ENCODE results near the gene CGB3. TPM values are rescaled to one million over a fixed set of nuclear protein-coding genes. Genes with fewer than 3 reads are reported as not detected.
"Not testable (repeated sequence)": the region's sequence is repeated elsewhere in the genome, so short reads cannot be mapped to it uniquely, and the experiment has no call there.

The CGB3 gene
- total RNA-seq, 1 donor from 2014 or later: not detected

GRCh38 chr19:49019242-49019932, 4.7 kb downstream of the CGB3 start:
- ATAC-seq (ENCODE audit: poor library complexity): peak; percentile 81
- peak; percentile 86 for DNase-seq
- intact Hi-C loops (cut with DNase I): no loop called here

- DNase-seq: peak; percentile 58
- intact Hi-C loops (cut with DNase I): not testable (repeated sequence)
- ATAC-seq (ENCODE audit: poor library complexity): peak; percentile 36
Observed at GRCh38 chr19:49018388-49019241, 5.5 kb downstream of the CGB3 start.

- ATAC-seq (ENCODE audit: poor library complexity): peak; percentile 73
- intact Hi-C loops (cut with DNase I): no loop called here
- peak; percentile 63 for DNase-seq
Observed at GRCh38 chr19:49017666-49018351, 6.3 kb downstream of the CGB3 start.

GRCh38 chr19:49017041-49017665, 7.0 kb downstream of the CGB3 start, which contains the start of gene LHB:
Gene LHB (minus strand): TSS chr19:49017091. CDS start chr19:49017081, 10 bp downstream.
- no peak for DNase-seq
- intact Hi-C loops (cut with DNase I): no loop called here
- no peak for ATAC-seq (ENCODE audit: poor library complexity)

GRCh38 chr19:49016067-49016839, 7.9 kb downstream of the CGB3 start:
- intact Hi-C loops (cut with DNase I): no loop called here
- DNase-seq: no peak
- ATAC-seq (ENCODE audit: poor library complexity): no peak

GRCh38 chr19:49014870-49015255, 9.3 kb downstream of the CGB3 start:
- no peak for ATAC-seq (ENCODE audit: poor library complexity)
- DNase-seq: no peak
- intact Hi-C loops (cut with DNase I): no loop called here

GRCh38 chr19:49014123-49014869, 9.8 kb downstream of the CGB3 start:
- intact Hi-C loops (cut with DNase I): no loop called here
- ATAC-seq (ENCODE audit: poor library complexity): no peak
- DNase-seq: no peak

GRCh38 chr19:49011194-49011593, 12.9 kb downstream of the CGB3 start:
- intact Hi-C loops (cut with DNase I): no loop called here
- no peak for ATAC-seq (ENCODE audit: poor library complexity)
- no peak for DNase-seq

GRCh38 chr19:49010453-49010852, 13.7 kb downstream of the CGB3 start:
- DNase-seq (no peak), ATAC-seq (ENCODE audit: poor library complexity) (no peak)
- intact Hi-C loops (cut with DNase I): no loop called here

- DNase-seq: no peak
- intact Hi-C loops (cut with DNase I): no loop called here
- ATAC-seq (ENCODE audit: poor library complexity): no peak
Observed at GRCh38 chr19:49009828-49010227, 14.3 kb downstream of the CGB3 start.

- intact Hi-C loops (cut with DNase I): no loop called here
- ATAC-seq (ENCODE audit: poor library complexity) (no peak), DNase-seq (no peak)
Observed at GRCh38 chr19:49006905-49007304, 17.2 kb downstream of the CGB3 start.

- DNase-seq (no peak), ATAC-seq (ENCODE audit: poor library complexity) (no peak)
- intact Hi-C loops (cut with DNase I): no loop called here
Observed at GRCh38 chr19:49004964-49005614, 19.0 kb downstream of the CGB3 start.

- DNase-seq (no peak), ATAC-seq (ENCODE audit: poor library complexity) (no peak)
- intact Hi-C loops (cut with DNase I): no loop called here
Observed at GRCh38 chr19:49004133-49004532, 20.0 kb downstream of the CGB3 start.

- intact Hi-C loops (cut with DNase I): no loop called here
- DNase-seq (no peak), ATAC-seq (ENCODE audit: poor library complexity) (no peak)
Observed at GRCh38 chr19:48999481-49000325, 24.4 kb downstream of the CGB3 start.

GRCh38 chr19:48997972-48998371, 26.2 kb downstream of the CGB3 start:
- intact Hi-C loops (cut with DNase I): no loop called here
- ATAC-seq (ENCODE audit: poor library complexity): no peak
- DNase-seq: no peak

- no peak for ATAC-seq (ENCODE audit: poor library complexity)
- intact Hi-C loops (cut with DNase I): no loop called here
- DNase-seq: no peak
Observed at GRCh38 chr19:48994035-48994386, 30.1 kb downstream of the CGB3 start.

Data from Right ventricle myocardium superior (tissue), 1 donor.